IMR-90 (cell line): Measurements from ENCODE around the gene ARNT2. TPM values are rescaled to one million over a fixed set of nuclear protein-coding genes. Genes with fewer than 3 reads are reported as not detected.

ENCODE experiments used
- ATAC-seq: fragments of 200-7000 bp; cut with Tn5 transposase; 2 replicates; pipeline ENCODE4 v1.9.1; 2020; ENCODE audit warnings: low read depth, mild to moderate bottlenecking, moderate library complexity
- BruUV-seq: library from RNA; stranded (reverse); fragments of 400-500 nt; replicated peaks from 2 replicates; lab custom pipeline; 2021; lab: Mats Ljungman, UMichigan
- CTCF ChIA-PET: fragments of 300-600 bp; formaldehyde crosslinking; extraction: SDS; loops from one replicate; lab custom pipeline; 2021; ENCODE audit warnings: antibody characterized with exemption; lab: Yijun Ruan, JAX
- POLR2A ChIA-PET: fragments of 300-600 bp; sonication (Branson Sonifier 250); formaldehyde crosslinking; loops from one replicate; lab custom pipeline; 2022; ENCODE audit warnings: antibody characterized with exemption; ENCODE audit not compliant: unreplicated experiment; lab: Charles Lee
- DNase-seq: peaks from one replicate; pipeline ENCODE4 v3.0.0; 2013
- H2AFZ ChIP-seq: replicated peaks from 2 replicates; pipeline ENCODE3; 2013; ENCODE audit warnings: low read length, mild to moderate bottlenecking; ENCODE audit not compliant: poor library complexity
- H2AK5ac ChIP-seq: 2 replicates; pipeline ENCODE4 v1.6.1; 2013; ENCODE audit warnings: low read depth, low read length, inconsistent platforms
- H2AK9ac ChIP-seq: replicated peaks from 2 replicates; pipeline ENCODE3; 2013; ENCODE audit warnings: mild to moderate bottlenecking, low read depth, low read length, moderate library complexity; ENCODE audit not compliant: poor library complexity
- H2BK120ac ChIP-seq: 2 replicates; pipeline ENCODE4 v1.6.1; 2013; ENCODE audit warnings: low read depth, low read length, inconsistent platforms
- H2BK15ac ChIP-seq: 3 replicates; pipeline ENCODE4 v1.6.1; 2013; ENCODE audit warnings: low read depth, low read length, inconsistent platforms
- H2BK20ac ChIP-seq: 2 replicates; pipeline ENCODE4 v1.6.1; 2013; ENCODE audit warnings: low read depth, mild to moderate bottlenecking, inconsistent platforms, low read length, moderate library complexity
- H2BK5ac ChIP-seq: 2 replicates; pipeline ENCODE4 v1.6.1; 2013; ENCODE audit warnings: mild to moderate bottlenecking, low read depth, low read length, inconsistent platforms; ENCODE audit not compliant: poor library complexity, severe bottlenecking
- H3K14ac ChIP-seq: replicated peaks from 2 replicates; pipeline ENCODE4 v1.6.1; 2013; ENCODE audit warnings: low read depth, low read length, inconsistent platforms
- H3K18ac ChIP-seq: 2 replicates; pipeline ENCODE4 v1.6.1; 2013; ENCODE audit warnings: low read depth, low read length, control low read depth
- H3K23ac ChIP-seq: 2 replicates; pipeline ENCODE4 v1.6.1; 2013; ENCODE audit warnings: low read depth, low read length, inconsistent platforms
- H3K27ac ChIP-seq: 2 replicates; pipeline ENCODE4 v1.5.1; 2013; ENCODE audit warnings: mild to moderate bottlenecking, control low read depth, low read length; ENCODE audit not compliant: insufficient read depth
- H3K27me3 ChIP-seq: 2 replicates; pipeline ENCODE4 v1.6.1; 2013; ENCODE audit warnings: low read length; ENCODE audit not compliant: control insufficient read depth, insufficient read depth
- H3K36me3 ChIP-seq: 2 replicates; pipeline ENCODE4 v1.6.1; 2013; ENCODE audit warnings: low read length, mixed read lengths; ENCODE audit not compliant: control insufficient read depth, insufficient read depth
- H3K4ac ChIP-seq: 2 replicates; pipeline ENCODE4 v1.6.1; 2013; ENCODE audit warnings: low read depth, low read length, inconsistent platforms
- H3K4me1 ChIP-seq: 2 replicates; pipeline ENCODE4 v1.6.1; 2013; ENCODE audit warnings: low read length, mixed read lengths; ENCODE audit not compliant: control insufficient read depth, insufficient read depth
- H3K4me2 ChIP-seq: 2 replicates; pipeline ENCODE4 v1.6.1; 2013; ENCODE audit warnings: low read depth, mild to moderate bottlenecking, control low read depth, low read length, moderate library complexity
- H3K4me3 ChIP-seq: 2 replicates; pipeline ENCODE4 v1.5.1; 2013; ENCODE audit warnings: low read depth, mild to moderate bottlenecking, control low read depth, low read length, moderate library complexity; ENCODE audit not compliant: insufficient read depth
- H3K56ac ChIP-seq: 2 replicates; pipeline ENCODE4 v1.6.1; 2013; ENCODE audit warnings: low read length, inconsistent platforms; ENCODE audit not compliant: insufficient read depth; ENCODE audit errors: extremely low read depth
- H3K79me1 ChIP-seq, 2 experiments: 2 replicates each; pipeline ENCODE4 v1.6.1; 2013; ENCODE audit warnings: low read length in 2 of 2, inconsistent platforms in 1 of 2, low read depth in 1 of 2
- H3K9ac ChIP-seq: 2 replicates; pipeline ENCODE4 v1.6.1; 2013; ENCODE audit warnings: low read depth, low read length, control low read depth
- H3K9me1 ChIP-seq: 2 replicates; pipeline ENCODE4 v1.6.1; 2013; ENCODE audit warnings: low read length, inconsistent platforms; ENCODE audit not compliant: insufficient read depth
- H3K9me3 ChIP-seq: 2 replicates; pipeline ENCODE4 v1.6.1; 2013; ENCODE audit warnings: low read length; ENCODE audit not compliant: control insufficient read depth, insufficient read depth
- H4K20me1 ChIP-seq: 2 replicates; pipeline ENCODE4 v1.6.1; 2013; ENCODE audit warnings: low read length, inconsistent platforms; ENCODE audit not compliant: insufficient read depth
- H4K5ac ChIP-seq: 2 replicates; pipeline ENCODE4 v1.6.1; 2013; ENCODE audit warnings: mild to moderate bottlenecking, low read depth, low read length, control low read depth
- H4K8ac ChIP-seq, 2 experiments: 2 replicates each; pipeline ENCODE4 v1.6.1; 2013; ENCODE audit warnings: low read depth in 2 of 2, low read length in 2 of 2, control low read depth in 1 of 2, inconsistent platforms in 1 of 2
- H4K91ac ChIP-seq: 2 replicates; pipeline ENCODE4 v1.6.1; 2013; ENCODE audit warnings: low read depth, low read length, inconsistent platforms; ENCODE audit not compliant: insufficient read depth
- BHLHE40 ChIP-seq: fragments of 150-350 bp; IDR thresholded peaks from 2 replicates; pipeline ENCODE4 v1.6.1; 2016; ENCODE audit warnings: mild to moderate bottlenecking, low read depth, low read length
- CEBPB ChIP-seq: IDR thresholded peaks from 2 replicates; pipeline ENCODE4 v1.6.1; 2012; ENCODE audit warnings: low read depth, low read length, improper control_type of control experiment
- CHD1 ChIP-seq: IDR thresholded peaks from 2 replicates; pipeline ENCODE4 v1.6.1; 2012; ENCODE audit warnings: low read depth, low read length, improper control_type of control experiment
- CTCF ChIP-seq: conservative IDR thresholded peaks from 2 replicates; pipeline ENCODE4 v1.5.1; 2012; ENCODE audit warnings: mild to moderate bottlenecking, low read depth, low read length, improper control_type of control experiment
- ELK1 ChIP-seq: fragments of 150-350 bp; IDR thresholded peaks from 2 replicates; pipeline ENCODE4 v1.6.1; 2016; ENCODE audit warnings: low read depth, mild to moderate bottlenecking, low read length, moderate library complexity, borderline replicate concordance
- FOS ChIP-seq: fragments of 150-350 bp; IDR thresholded peaks from 2 replicates; pipeline ENCODE4 v1.6.1; 2016; ENCODE audit warnings: low read depth, low read length
- MAFK ChIP-seq: IDR thresholded peaks from 2 replicates; pipeline ENCODE4 v1.6.1; 2012; ENCODE audit warnings: low read depth, low read length, improper control_type of control experiment
- MAZ ChIP-seq: IDR thresholded peaks from 2 replicates; pipeline ENCODE4 v1.6.1; 2012; ENCODE audit warnings: low read depth, mild to moderate bottlenecking, low read length, improper control_type of control experiment, moderate library complexity, borderline replicate concordance
- MXI1 ChIP-seq: IDR thresholded peaks from 2 replicates; pipeline ENCODE4 v1.6.1; 2012; ENCODE audit warnings: low read depth, mild to moderate bottlenecking, low read length, moderate library complexity, borderline replicate concordance
- NFE2L2 ChIP-seq: fragments of 150-350 bp; IDR thresholded peaks from 2 replicates; pipeline ENCODE4 v1.6.1; 2016; ENCODE audit warnings: low read depth, mild to moderate bottlenecking, low read length
- POLR2A ChIP-seq: IDR thresholded peaks from 2 replicates; pipeline ENCODE4 v1.6.1; 2012; ENCODE audit warnings: mild to moderate bottlenecking, low read depth, low read length
- RAD21 ChIP-seq: IDR thresholded peaks from 2 replicates; pipeline ENCODE4 v1.6.1; 2012; ENCODE audit warnings: low read length, improper control_type of control experiment
- RCOR1 ChIP-seq: IDR thresholded peaks from 2 replicates; pipeline ENCODE4 v1.6.1; 2012; ENCODE audit warnings: mild to moderate bottlenecking, low read length, improper control_type of control experiment; ENCODE audit not compliant: insufficient replicate concordance
- RFX5 ChIP-seq: IDR thresholded peaks from 2 replicates; pipeline ENCODE4 v1.8.0; 2012; ENCODE audit warnings: low read depth, mild to moderate bottlenecking, low read length, moderate library complexity
- WGBS, 2 experiments: methylation state at CpG; one replicate each; pipeline versions ENCODE4 v1.1.5 to v1.1.7; 2013; ENCODE audit warnings: missing lambda C conversion rate in 2 of 2; ENCODE audit not compliant: insufficient read length in 1 of 2; ENCODE audit errors: extremely low coverage in 2 of 2; 5-methylcytosine and 5-hydroxymethylcytosine counted together
- dilution Hi-C: fragments of 300-500 bp; cut with HindIII; formaldehyde crosslinking; loops from one replicate; pipeline ENCODE4 v1.14.3; 2018; ENCODE audit warnings: low sequenced_read_pairs; ENCODE audit not compliant: unreplicated experiment
- in situ Hi-C: fragments of 300-500 bp; cut with MboI; formaldehyde crosslinking; loops from 3 replicates; pipeline ENCODE4 v1.14.3; 2019; ENCODE audit warnings: low sequenced_read_pairs, inconsistent platforms, mixed read lengths
- intact Hi-C: fragments of 100-400 bp; cut with micrococcal nuclease; formaldehyde crosslinking; loops from 2 replicates; pipeline ENCODE4 v1.10.0; 2022
- polyA plus RNA-seq, 3 experiments: library from polyadenylated mRNA; depleted of rRNA; stranded (reverse); fragments of >200 nt; gene quantifications; 2 replicates each; pipeline ENCODE4 v1.2.3, GENCODE V29; 2012; ENCODE audit warnings: low replicate concordance in 1 of 3
- total RNA-seq: library from RNA; depleted of rRNA; stranded (reverse); fragments of >200 nt; gene quantifications from 2 replicates; pipeline ENCODE4 v1.2.3, GENCODE V29; 2012
- TF ChIP-seq, protein P1 (sequence below): fragments of 150-350 bp; IDR thresholded peaks from 2 replicates; pipeline ENCODE4 v1.6.1; 2017; ENCODE audit warnings: mild to moderate bottlenecking, antibody characterized with exemption, low read length, low read depth

The ARNT2 gene
- total and polyA plus RNA-seq, 2 of the 4 experiments (the other 2 are of a cell fraction) = 18.2 to 19.0 TPM

DNA sequence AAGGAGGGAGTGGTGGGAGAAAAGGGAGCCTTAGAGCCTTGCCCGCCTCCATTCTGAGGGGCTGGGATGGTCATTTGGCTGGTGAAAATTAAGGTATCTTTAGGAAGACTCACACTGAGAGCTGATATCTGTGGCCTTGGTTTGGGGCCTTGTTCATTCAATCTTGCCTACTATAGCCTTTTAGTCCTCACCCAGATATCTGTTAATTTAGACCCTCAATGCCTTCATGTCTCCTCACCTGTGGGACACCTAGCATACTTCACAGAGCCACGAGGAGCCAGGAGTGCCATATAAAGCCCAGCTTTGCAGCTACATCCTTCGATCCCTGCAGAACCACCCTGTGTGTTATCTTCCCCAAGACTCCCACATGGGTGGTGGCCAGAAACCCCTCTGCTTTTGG, 4.7 kb upstream of the ARNT2 start:
- peaks cover 7% of the 10 kb centered on the region for H3K27me3 ChIP-seq
- no peak for ATAC-seq
- POLR2A ChIA-PET = no interaction called here

More for the DNA sequence above, 4.7 kb upstream of the ARNT2 start:
- no peak overlapping the region for H3K23ac ChIP-seq
- intact Hi-C loops = no loop called here
- H2AK5ac ChIP-seq = no peak overlapping the region
- H4K20me1 ChIP-seq = no peaks in the 10 kb centered on the region
- no peaks in the 10 kb centered on the region for H3K9me3 ChIP-seq
- no peaks in the 10 kb centered on the region for H3K4me1 ChIP-seq
- H3K9me1 ChIP-seq = no peaks in the 10 kb centered on the region
- no peak overlapping the region for H4K5ac ChIP-seq
- no peak overlapping the region for H2BK15ac ChIP-seq
- H4K91ac ChIP-seq = no peak overlapping the region
- no peak overlapping the region for H3K4me2 ChIP-seq
- TF ChIP-seq RCOR1 = no peak
- no peak for TF ChIP-seq POLR2A
- TF ChIP-seq CEBPB = no peak
- no peak for TF ChIP-seq RAD21
- TF ChIP-seq BHLHE40 = no peak
- no peak for TF ChIP-seq RFX5
- no peak for TF ChIP-seq MXI1
- TF ChIP-seq CTCF = no peak
- TF ChIP-seq, protein P1, sequence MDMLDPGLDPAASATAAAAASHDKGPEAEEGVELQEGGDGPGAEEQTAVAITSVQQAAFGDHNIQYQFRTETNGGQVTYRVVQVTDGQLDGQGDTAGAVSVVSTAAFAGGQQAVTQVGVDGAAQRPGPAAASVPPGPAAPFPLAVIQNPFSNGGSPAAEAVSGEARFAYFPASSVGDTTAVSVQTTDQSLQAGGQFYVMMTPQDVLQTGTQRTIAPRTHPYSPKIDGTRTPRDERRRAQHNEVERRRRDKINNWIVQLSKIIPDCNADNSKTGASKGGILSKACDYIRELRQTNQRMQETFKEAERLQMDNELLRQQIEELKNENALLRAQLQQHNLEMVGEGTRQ = no peak
- no peak for TF ChIP-seq FOS
- TF ChIP-seq CHD1 = no peak
- no peak for TF ChIP-seq ELK1
- TF ChIP-seq MAZ = no peak
- TF ChIP-seq MAFK = no peak
- TF ChIP-seq NFE2L2 = no peak
- H3K27ac ChIP-seq = no peak overlapping the region
- H3K4me3 ChIP-seq = no peak overlapping the region
- H3K79me1 ChIP-seq = peaks cover 0 to under 1% of the 10 kb centered on the region in 2 experiments; a peak in 1 of 4 replicates
- no peak overlapping the region for H4K8ac ChIP-seq
- CTCF ChIA-PET = no interaction called here
- H2BK20ac ChIP-seq = no peak overlapping the region
- in situ Hi-C loops = no loop called here
- H3K4ac ChIP-seq = no peak overlapping the region
- no peaks in the 10 kb centered on the region for H3K36me3 ChIP-seq
- WGBS, 2 experiments = 40% methylated on average over 1 of the region's 3 CpGs; no CpG with 5 or more reads in 1 of the 2 experiments
- H3K56ac ChIP-seq = no peak overlapping the region
- no peak overlapping the region for H3K18ac ChIP-seq
- dilution Hi-C loops = no loop called here
- no peak overlapping the region for H3K9ac ChIP-seq
- no peak overlapping the region for H3K14ac ChIP-seq
- H2BK120ac ChIP-seq = no peak overlapping the region
- no TSS peak for BruUV-seq
- no peak overlapping the region for H2BK5ac ChIP-seq
- no peak overlapping the region for H2AFZ ChIP-seq
- no peak for DNase-seq
- no peak overlapping the region for H2AK9ac ChIP-seq
